Measurements from ENCODE around the gene SERINC3. TPM values are rescaled to one million over a fixed set of nuclear protein-coding genes. Genes with fewer than 3 reads are reported as not detected.

Gene SERINC3
- total RNA-seq, 1 experiment from 2014 or later: 41.3 TPM

DNA sequence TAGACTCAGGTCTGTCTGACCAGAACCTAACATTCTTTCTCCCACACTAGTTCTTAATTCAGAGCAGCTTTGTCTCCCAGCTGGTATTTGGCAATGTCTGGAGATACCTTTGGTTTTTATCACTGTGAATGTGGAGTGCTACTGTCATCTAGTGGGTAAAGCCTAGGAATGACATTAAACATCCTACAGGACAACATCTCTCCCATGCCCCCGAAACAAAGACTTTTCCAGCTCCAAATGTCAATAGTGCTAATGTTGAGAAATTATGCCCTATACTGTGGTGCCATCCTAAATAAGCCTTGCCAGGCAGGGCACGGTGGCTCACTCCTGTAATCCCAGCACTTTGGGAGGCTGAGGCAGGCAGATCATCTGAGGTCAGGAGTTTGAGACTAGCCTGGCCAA lies 50.4 kb downstream of the SERINC3 start:
- POLR2A ChIA-PET: interaction anchor here (0.6 kb wide), 1 partner anchor 205 kb away, joined by 3 read pairs; no protein-coding TSS in a partner anchor
- no peaks in the 10 kb centered on the region for H3K9me3 Mint-ChIP-seq
- no peak overlapping the region for H3K27ac Mint-ChIP-seq
- DNase-seq (ENCODE audit: low spot score) (no peak), ATAC-seq (no peak)
- no peak overlapping the region for H3K4me3 Mint-ChIP-seq
- TF ChIP-seq IRF2 (CRISPR knock-in tag; IDR thresholded peaks at IDR 0.05; ENCODE audit: borderline replicate concordance, low read depth) (no peak), JAZF1 (CRISPR knock-in tag; IDR thresholded peaks at IDR 0.05) (no peak), ZBTB21 (CRISPR knock-in tag; IDR thresholded peaks at IDR 0.05; ENCODE audit: borderline replicate concordance) (no peak)
- no peaks in the 10 kb centered on the region; the same call in 1 of the 2 replicates for H3K27me3 Mint-ChIP-seq (ENCODE audit: low read depth)
- CTCF ChIA-PET: interaction anchor here (0.6 to 2.5 kb wide), 11 partner anchors 11 to 255 kb away, joined by 3 to 17 read pairs (median 4); partner anchors contain the start of gene FITM2
- peaks cover 16% of the 10 kb centered on the region for H3K4me1 Mint-ChIP-seq
- H3K36me3 Mint-ChIP-seq: no peaks in the 10 kb centered on the region

DNA sequence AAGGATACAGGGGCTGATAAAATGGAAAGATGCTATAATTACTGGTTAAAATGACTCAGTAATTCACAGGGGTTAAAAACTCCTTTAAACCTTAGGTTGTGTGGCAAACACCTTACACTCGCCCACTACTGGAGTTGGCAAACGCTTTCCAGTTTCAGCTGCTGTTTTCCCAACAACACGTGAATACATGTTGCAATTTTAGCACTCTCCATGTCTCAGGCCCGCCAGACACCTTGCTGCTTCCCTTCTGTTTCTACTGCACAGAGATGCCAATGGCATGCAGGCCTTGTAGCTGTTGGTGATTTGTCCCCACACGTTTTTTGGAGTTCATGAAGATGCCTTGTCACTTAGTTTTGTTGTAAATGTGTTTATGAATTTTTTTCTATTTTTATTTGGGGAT lies 51.5 kb downstream of the SERINC3 start:
- no peak for ATAC-seq
- Mint-ChIP-seq H3K36me3 (no peaks in the 10 kb centered on the region), H3K4me3 (no peak overlapping the region), H3K27me3 (ENCODE audit: low read depth) (no peaks in the 10 kb centered on the region; the same call in 1 of the 2 replicates), H3K27ac (no peak overlapping the region), H3K9me3 (no peaks in the 10 kb centered on the region), H3K4me1 (peaks cover 10% of the 10 kb centered on the region)
- DNase-seq (ENCODE audit: low spot score): no peak
- TF ChIP-seq NR1H2 (CRISPR knock-in tag; IDR thresholded peaks at IDR 0.05) (no peak), HMGA2 (CRISPR knock-in tag; IDR thresholded peaks at IDR 0.05) (no peak), SOX15 (CRISPR knock-in tag; IDR thresholded peaks at IDR 0.05) (no peak), CBFB (CRISPR knock-in tag; IDR thresholded peaks at IDR 0.05; ENCODE audit: low read depth) (no peak), OVOL2 (CRISPR knock-in tag; IDR thresholded peaks at IDR 0.05; ENCODE audit: borderline replicate concordance) (no peak), CREB1 (CRISPR knock-in tag; IDR thresholded peaks at IDR 0.05) (no peak), ZNF396 (CRISPR knock-in tag; IDR thresholded peaks at IDR 0.05; ENCODE audit: borderline replicate concordance) (no peak), ZNF121 (CRISPR knock-in tag; IDR thresholded peaks at IDR 0.05) (no peak), FOXP1 (CRISPR knock-in tag; IDR thresholded peaks at IDR 0.05; ENCODE audit: borderline replicate concordance) (no peak), ZNF219 (CRISPR knock-in tag; IDR thresholded peaks at IDR 0.05; ENCODE audit: borderline replicate concordance) (no peak), NFYB (CRISPR knock-in tag; conservative IDR thresholded peaks at IDR 0.05; ENCODE audit: low read depth) (no peak), ESRRA (CRISPR knock-in tag; IDR thresholded peaks at IDR 0.05; ENCODE audit: borderline replicate concordance) (no peak), IRF2 (CRISPR knock-in tag; IDR thresholded peaks at IDR 0.05; ENCODE audit: borderline replicate concordance, low read depth) (no peak)
- TF ChIP-seq, protein P1, sequence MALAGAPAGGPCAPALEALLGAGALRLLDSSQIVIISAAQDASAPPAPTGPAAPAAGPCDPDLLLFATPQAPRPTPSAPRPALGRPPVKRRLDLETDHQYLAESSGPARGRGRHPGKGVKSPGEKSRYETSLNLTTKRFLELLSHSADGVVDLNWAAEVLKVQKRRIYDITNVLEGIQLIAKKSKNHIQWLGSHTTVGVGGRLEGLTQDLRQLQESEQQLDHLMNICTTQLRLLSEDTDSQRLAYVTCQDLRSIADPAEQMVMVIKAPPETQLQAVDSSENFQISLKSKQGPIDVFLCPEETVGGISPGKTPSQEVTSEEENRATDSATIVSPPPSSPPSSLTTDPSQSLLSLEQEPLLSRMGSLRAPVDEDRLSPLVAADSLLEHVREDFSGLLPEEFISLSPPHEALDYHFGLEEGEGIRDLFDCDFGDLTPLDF (CRISPR knock-in tag; IDR thresholded peaks at IDR 0.05): no peak
- TF ChIP-seq, protein P2, sequence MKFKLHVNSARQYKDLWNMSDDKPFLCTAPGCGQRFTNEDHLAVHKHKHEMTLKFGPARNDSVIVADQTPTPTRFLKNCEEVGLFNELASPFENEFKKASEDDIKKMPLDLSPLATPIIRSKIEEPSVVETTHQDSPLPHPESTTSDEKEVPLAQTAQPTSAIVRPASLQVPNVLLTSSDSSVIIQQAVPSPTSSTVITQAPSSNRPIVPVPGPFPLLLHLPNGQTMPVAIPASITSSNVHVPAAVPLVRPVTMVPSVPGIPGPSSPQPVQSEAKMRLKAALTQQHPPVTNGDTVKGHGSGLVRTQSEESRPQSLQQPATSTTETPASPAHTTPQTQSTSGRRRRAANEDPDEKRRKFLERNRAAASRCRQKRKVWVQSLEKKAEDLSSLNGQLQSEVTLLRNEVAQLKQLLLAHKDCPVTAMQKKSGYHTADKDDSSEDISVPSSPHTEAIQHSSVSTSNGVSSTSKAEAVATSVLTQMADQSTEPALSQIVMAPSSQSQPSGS (CRISPR knock-in tag; IDR thresholded peaks at IDR 0.05; ENCODE audit: borderline replicate concordance, low read depth): no peak
- TF ChIP-seq, protein P3, sequence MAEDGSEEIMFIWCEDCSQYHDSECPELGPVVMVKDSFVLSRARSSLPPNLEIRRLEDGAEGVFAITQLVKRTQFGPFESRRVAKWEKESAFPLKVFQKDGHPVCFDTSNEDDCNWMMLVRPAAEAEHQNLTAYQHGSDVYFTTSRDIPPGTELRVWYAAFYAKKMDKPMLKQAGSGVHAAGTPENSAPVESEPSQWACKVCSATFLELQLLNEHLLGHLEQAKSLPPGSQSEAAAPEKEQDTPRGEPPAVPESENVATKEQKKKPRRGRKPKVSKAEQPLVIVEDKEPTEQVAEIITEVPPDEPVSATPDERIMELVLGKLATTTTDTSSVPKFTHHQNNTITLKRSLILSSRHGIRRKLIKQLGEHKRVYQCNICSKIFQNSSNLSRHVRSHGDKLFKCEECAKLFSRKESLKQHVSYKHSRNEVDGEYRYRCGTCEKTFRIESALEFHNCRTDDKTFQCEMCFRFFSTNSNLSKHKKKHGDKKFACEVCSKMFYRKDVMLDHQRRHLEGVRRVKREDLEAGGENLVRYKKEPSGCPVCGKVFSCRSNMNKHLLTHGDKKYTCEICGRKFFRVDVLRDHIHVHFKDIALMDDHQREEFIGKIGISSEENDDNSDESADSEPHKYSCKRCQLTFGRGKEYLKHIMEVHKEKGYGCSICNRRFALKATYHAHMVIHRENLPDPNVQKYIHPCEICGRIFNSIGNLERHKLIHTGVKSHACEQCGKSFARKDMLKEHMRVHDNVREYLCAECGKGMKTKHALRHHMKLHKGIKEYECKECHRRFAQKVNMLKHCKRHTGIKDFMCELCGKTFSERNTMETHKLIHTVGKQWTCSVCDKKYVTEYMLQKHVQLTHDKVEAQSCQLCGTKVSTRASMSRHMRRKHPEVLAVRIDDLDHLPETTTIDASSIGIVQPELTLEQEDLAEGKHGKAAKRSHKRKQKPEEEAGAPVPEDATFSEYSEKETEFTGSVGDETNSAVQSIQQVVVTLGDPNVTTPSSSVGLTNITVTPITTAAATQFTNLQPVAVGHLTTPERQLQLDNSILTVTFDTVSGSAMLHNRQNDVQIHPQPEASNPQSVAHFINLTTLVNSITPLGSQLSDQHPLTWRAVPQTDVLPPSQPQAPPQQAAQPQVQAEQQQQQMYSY (CRISPR knock-in tag; IDR thresholded peaks at IDR 0.05): no peak
- CTCF ChIA-PET: interaction anchor here (2.0 to 2.5 kb wide), 2 partner anchors 72 to 253 kb away, joined by 4 to 17 read pairs; no protein-coding TSS in a partner anchor
- POLR2A ChIA-PET: no interaction called here

Data from WTC11 (cell line).